ENCODE data around the gene CIDEB.
A peak's percentile ranks its signal among the peaks of the same experiment; 100 is the strongest.

CIDEB gene

DNA sequence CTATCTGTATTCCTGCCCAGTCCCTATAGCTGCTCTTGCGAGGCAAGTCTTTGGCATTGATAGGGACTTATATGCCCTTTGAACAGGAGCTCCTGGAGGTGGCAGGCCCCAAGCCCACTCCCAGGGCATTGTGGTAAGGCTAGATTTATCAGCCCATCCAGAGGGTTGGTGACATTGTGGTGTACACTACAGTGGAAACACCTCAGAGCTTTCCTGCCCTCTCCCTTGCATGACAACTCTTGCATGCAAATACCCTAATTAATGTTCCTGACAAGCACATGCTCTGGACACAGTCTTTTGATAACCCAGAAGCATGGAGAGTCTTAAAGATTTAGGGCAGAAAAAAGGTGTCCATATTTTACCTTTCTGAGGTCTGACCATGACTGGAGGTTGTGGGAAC, 32.8 kb upstream of the CIDEB start:
- H3K4me1 ChIP-seq (ENCODE audit: control insufficient read depth, insufficient read depth, low read length): peaks cover 26% of the 10 kb centered on the region
- no peaks in the 10 kb centered on the region for H3K9me3 ChIP-seq (ENCODE audit: control insufficient read depth, low read length)
- no peaks in the 10 kb centered on the region for H3K27me3 ChIP-seq (ENCODE audit: control insufficient read depth, insufficient read depth, low read length)
- no peak overlapping the region for H3K4me3 ChIP-seq (ENCODE audit: low read length)
- peaks cover 5% of the 10 kb centered on the region for H3K36me3 ChIP-seq (ENCODE audit: control insufficient read depth, insufficient read depth, low read length)
- no peak overlapping the region for H3K9ac ChIP-seq (ENCODE audit: low read length)

GRCh38 chr14:24339284-24340151, 31.7 kb upstream of the CIDEB start, which contains the start of gene RIPK3:
Gene RIPK3 (minus strand): TSS chr14:24339991. CDS start chr14:24339826, 165 bp downstream.
- Histone ChIP-seq H3K36me3 (ENCODE audit: control insufficient read depth, insufficient read depth, low read length) (peaks cover 5% of the 10 kb centered on the region), H3K9me3 (ENCODE audit: control insufficient read depth, low read length) (no peaks in the 10 kb centered on the region), H3K27me3 (ENCODE audit: control insufficient read depth, insufficient read depth, low read length) (peaks cover 7% of the 10 kb centered on the region), H3K4me1 (ENCODE audit: control insufficient read depth, insufficient read depth, low read length) (peaks cover 32% of the 10 kb centered on the region), H3K4me3 (ENCODE audit: low read length) (peak within 1 kb of the TSS; percentile 93), H3K9ac (ENCODE audit: low read length) (peak within 1 kb of the TSS; percentile 91)

DNA sequence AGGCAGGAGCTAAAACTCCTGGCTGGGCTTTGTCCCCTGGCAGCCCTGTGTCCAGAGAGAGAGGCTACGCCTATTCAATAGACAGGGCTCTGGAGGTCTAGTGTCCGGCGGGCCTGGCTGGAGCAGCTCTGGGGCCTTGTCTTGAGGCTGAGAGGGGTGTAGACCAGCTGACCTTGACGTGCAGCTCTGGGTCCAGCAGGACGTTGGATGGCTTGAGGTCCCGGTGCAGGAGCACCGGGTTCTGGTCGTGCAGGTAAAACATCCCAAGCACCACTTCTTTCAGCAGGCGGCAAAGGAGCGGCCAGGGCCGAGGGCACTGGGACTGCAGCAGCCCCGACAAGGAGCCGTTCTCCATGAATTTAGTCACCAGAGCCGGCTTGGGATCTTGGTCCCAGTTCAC, 31.1 kb upstream of the CIDEB start:
- peaks cover 13% of the 10 kb centered on the region for H3K27me3 ChIP-seq (ENCODE audit: control insufficient read depth, insufficient read depth, low read length)
- peaks cover 39% of the 10 kb centered on the region for H3K4me1 ChIP-seq (ENCODE audit: control insufficient read depth, insufficient read depth, low read length)
- H3K4me3 ChIP-seq (ENCODE audit: low read length): peak overlapping the region; percentile 93
- peak overlapping the region; percentile 91 for H3K9ac ChIP-seq (ENCODE audit: low read length)
- H3K36me3 ChIP-seq (ENCODE audit: control insufficient read depth, insufficient read depth, low read length): peaks cover 5% of the 10 kb centered on the region
- H3K9me3 ChIP-seq (ENCODE audit: control insufficient read depth, low read length): no peaks in the 10 kb centered on the region

GRCh38 chr14:24337824-24338175, 30.0 kb upstream of the CIDEB start:
- Histone ChIP-seq H3K9ac (ENCODE audit: low read length) (no peak overlapping the region), H3K4me3 (ENCODE audit: low read length) (no peak overlapping the region), H3K36me3 (ENCODE audit: control insufficient read depth, insufficient read depth, low read length) (peaks cover 5% of the 10 kb centered on the region), H3K4me1 (ENCODE audit: control insufficient read depth, insufficient read depth, low read length) (peaks cover 49% of the 10 kb centered on the region), H3K9me3 (ENCODE audit: control insufficient read depth, low read length) (no peaks in the 10 kb centered on the region), H3K27me3 (ENCODE audit: control insufficient read depth, insufficient read depth, low read length) (peaks cover 19% of the 10 kb centered on the region)

GRCh38 chr14:24337144-24337823, 29.5 kb upstream of the CIDEB start:
- Histone ChIP-seq H3K27me3 (ENCODE audit: control insufficient read depth, insufficient read depth, low read length) (peaks cover 19% of the 10 kb centered on the region), H3K4me3 (ENCODE audit: low read length) (no peak overlapping the region), H3K4me1 (ENCODE audit: control insufficient read depth, insufficient read depth, low read length) (peaks cover 54% of the 10 kb centered on the region), H3K36me3 (ENCODE audit: control insufficient read depth, insufficient read depth, low read length) (peaks cover 5% of the 10 kb centered on the region), H3K9ac (ENCODE audit: low read length) (no peak overlapping the region), H3K9me3 (ENCODE audit: control insufficient read depth, low read length) (no peaks in the 10 kb centered on the region)

DNA sequence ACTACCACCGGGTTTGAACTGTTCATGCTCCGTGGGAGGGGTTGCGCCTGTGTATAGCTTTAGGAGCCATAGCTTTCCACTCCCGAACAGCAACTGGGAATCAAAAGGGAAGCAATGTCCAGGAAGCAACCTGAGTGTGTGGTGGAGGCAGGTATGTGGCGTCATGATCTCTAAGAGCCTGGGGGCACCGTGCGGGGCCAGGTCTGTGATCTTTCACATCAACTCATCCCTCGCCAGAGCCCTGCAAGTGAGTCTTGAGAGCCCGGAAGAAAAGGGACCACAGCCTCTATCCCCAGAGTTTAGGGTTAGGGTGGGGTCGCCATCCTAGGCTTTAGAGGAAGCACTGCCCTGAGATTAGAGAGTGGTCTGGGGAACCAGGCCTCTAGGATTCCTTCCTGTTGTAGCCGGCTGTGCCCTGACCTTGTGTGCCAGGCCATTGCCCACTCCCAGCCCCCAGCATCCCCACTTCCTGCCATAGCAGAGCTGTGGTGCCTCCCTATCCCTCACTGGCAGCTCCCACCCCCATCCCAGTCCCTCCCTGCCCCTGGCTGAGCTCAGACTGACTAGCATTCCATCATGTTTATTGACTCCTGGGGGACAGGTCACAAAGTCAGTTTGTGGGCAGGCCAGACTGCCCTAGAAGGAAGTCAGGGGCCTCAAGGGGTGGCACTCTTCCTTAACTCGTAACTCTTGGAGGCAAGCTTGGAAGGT, 27.8 kb upstream of the CIDEB start:
- Histone ChIP-seq H3K27me3 (ENCODE audit: control insufficient read depth, insufficient read depth, low read length) (peaks cover 19% of the 10 kb centered on the region), H3K9ac (ENCODE audit: low read length) (no peak overlapping the region), H3K9me3 (ENCODE audit: control insufficient read depth, low read length) (no peaks in the 10 kb centered on the region), H3K36me3 (ENCODE audit: control insufficient read depth, insufficient read depth, low read length) (peaks cover 5% of the 10 kb centered on the region), H3K4me1 (ENCODE audit: control insufficient read depth, insufficient read depth, low read length) (peaks cover 55% of the 10 kb centered on the region), H3K4me3 (ENCODE audit: low read length) (no peak overlapping the region)

GRCh38 chr14:24334431-24335291, 26.9 kb upstream of the CIDEB start, which contains the start of gene ADCY4:
Gene ADCY4 (minus strand): TSS chr14:24335071. CDS start chr14:24334652, 419 bp downstream.
- Histone ChIP-seq H3K27me3 (ENCODE audit: control insufficient read depth, insufficient read depth, low read length) (peaks cover 19% of the 10 kb centered on the region), H3K4me3 (ENCODE audit: low read length) (peak within 1 kb of the TSS; percentile 22), H3K4me1 (ENCODE audit: control insufficient read depth, insufficient read depth, low read length) (peaks cover 50% of the 10 kb centered on the region), H3K9ac (ENCODE audit: low read length) (peak within 1 kb of the TSS; percentile 60), H3K36me3 (ENCODE audit: control insufficient read depth, insufficient read depth, low read length) (peaks cover 5% of the 10 kb centered on the region), H3K9me3 (ENCODE audit: control insufficient read depth, low read length) (no peaks in the 10 kb centered on the region)

DNA sequence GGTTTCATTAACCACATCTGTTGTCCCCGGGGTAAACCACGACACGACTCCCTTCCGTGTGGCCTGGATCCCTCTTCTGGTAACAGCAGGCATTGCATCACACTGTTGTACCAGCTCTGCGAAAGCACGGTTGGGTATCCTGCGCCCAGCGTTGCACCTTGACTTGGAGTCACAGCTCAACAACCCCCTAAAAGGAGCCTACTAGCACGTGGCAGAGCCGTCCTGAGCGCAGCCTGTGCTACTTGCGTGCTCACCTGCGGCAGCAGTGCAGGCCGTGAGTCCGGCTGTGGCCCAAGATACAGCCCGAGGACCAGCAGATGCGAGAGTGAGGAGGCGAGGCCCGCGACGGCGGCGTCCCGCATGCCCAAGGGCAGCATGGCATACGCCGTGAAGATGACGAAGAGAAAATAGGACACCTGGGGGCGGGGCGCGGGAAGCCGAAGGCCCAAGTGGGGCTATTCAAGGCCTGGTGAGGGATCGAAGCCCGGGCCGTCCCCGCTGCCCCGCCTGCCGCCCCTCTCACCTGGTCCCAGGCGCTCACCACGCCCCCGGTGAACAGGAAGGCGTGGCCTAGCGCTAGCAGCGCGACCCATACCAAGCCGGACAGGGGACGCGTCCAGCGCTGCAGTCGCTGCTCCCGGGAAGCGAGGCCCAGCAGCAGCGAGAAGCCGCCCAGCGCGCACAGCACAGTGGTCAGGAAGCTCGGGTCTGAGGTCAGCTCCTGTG, 24.7 kb upstream of the CIDEB start:
- H3K9ac ChIP-seq (ENCODE audit: low read length): no peak overlapping the region
- no peak overlapping the region for H3K4me3 ChIP-seq (ENCODE audit: low read length)
- no peaks in the 10 kb centered on the region for H3K9me3 ChIP-seq (ENCODE audit: control insufficient read depth, low read length)
- H3K36me3 ChIP-seq (ENCODE audit: control insufficient read depth, insufficient read depth, low read length): no peaks in the 10 kb centered on the region
- peaks cover 24% of the 10 kb centered on the region for H3K27me3 ChIP-seq (ENCODE audit: control insufficient read depth, insufficient read depth, low read length)
- H3K4me1 ChIP-seq (ENCODE audit: control insufficient read depth, insufficient read depth, low read length): peaks cover 34% of the 10 kb centered on the region

- Histone ChIP-seq H3K9ac (ENCODE audit: low read length) (no peak overlapping the region), H3K9me3 (ENCODE audit: control insufficient read depth, low read length) (no peaks in the 10 kb centered on the region), H3K36me3 (ENCODE audit: control insufficient read depth, insufficient read depth, low read length) (no peaks in the 10 kb centered on the region), H3K4me1 (ENCODE audit: control insufficient read depth, insufficient read depth, low read length) (peaks cover 30% of the 10 kb centered on the region), H3K4me3 (ENCODE audit: low read length) (no peak overlapping the region), H3K27me3 (ENCODE audit: control insufficient read depth, insufficient read depth, low read length) (peaks cover 24% of the 10 kb centered on the region)
Measured at GRCh38 chr14:24331731-24332267, 24.0 kb upstream of the CIDEB start.

DNA sequence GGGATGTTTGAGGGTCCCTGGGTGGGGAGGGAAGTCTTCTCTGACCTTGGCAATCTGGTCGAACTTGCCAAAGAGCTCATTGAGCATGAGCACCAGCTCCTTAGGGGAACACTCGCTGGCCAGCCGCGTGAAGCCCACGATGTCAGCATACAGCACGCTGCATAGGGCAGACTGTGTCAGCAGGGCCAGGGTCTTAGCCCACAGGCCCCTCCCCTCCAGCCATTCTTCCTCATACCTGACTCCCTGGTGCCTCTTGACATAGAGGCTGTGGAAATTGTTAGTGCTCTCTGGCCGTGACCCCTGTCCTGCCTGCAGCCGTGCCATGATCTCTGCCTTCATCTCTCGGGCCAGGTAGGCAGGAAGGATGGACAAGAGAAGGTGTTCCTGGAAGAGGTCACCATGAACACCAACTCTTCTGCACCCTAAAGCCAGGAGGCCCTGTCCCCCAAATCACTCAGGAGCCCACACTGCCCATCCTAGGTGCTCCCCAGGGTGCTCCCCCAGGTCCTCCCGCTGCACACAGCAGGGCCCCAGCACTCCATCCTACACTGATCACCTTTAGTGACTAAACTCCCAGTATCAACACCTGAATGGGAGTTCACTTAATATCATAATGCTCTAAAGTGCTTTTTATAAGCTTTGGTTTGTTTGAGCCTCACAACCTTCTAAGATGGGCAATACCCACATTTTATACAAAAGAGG, 23.3 kb upstream of the CIDEB start:
- peaks cover 26% of the 10 kb centered on the region for H3K27me3 ChIP-seq (ENCODE audit: control insufficient read depth, insufficient read depth, low read length)
- H3K4me1 ChIP-seq (ENCODE audit: control insufficient read depth, insufficient read depth, low read length): peaks cover 30% of the 10 kb centered on the region
- H3K9me3 ChIP-seq (ENCODE audit: control insufficient read depth, low read length): no peaks in the 10 kb centered on the region
- no peak overlapping the region for H3K4me3 ChIP-seq (ENCODE audit: low read length)
- H3K36me3 ChIP-seq (ENCODE audit: control insufficient read depth, insufficient read depth, low read length): no peaks in the 10 kb centered on the region
- no peak overlapping the region for H3K9ac ChIP-seq (ENCODE audit: low read length)
